Right lobe of liver (tissue), 6 donors: ENCODE data around the gene UCK1. TPM values are rescaled to one million over a fixed set of nuclear protein-coding genes. Genes with fewer than 3 reads are reported as not detected.
A peak's percentile ranks its signal among the peaks of the same experiment; 100 is the strongest.

Experiments
- ATAC-seq, 4 donors: fragments of 200-7000 bp; cut with Tn5 transposase; one replicate each; pipeline ENCODE4 v1.9.1; 2020; ENCODE audit warnings: mild to moderate bottlenecking in 4 of 4, moderate library complexity in 4 of 4
- DNase-seq, 3 donors: peaks; one replicate each; pipeline ENCODE4 v3.0.0-alpha.2; 2020
- H3K27ac ChIP-seq, 3 donors: fragments of 200-600 bp; one replicate each; pipeline ENCODE4 v1.8.0; 2022
- H3K27me3 ChIP-seq, 2 donors: fragments of 200-600 bp; one replicate each; pipeline ENCODE4 v1.8.0; 2022
- H3K36me3 ChIP-seq, 4 donors: fragments of 200-600 bp; sonication (generic) in 1 of 4; one replicate each; pipeline versions ENCODE4 v1.5.1 to v1.8.0; 2017 to 2022; ENCODE audit warnings: control low read depth in 1 of 4
- H3K4me1 ChIP-seq, 4 donors: fragments of 200-600 bp; sonication (generic) in 1 of 4; one replicate each; pipeline versions ENCODE4 v1.5.1 to v1.8.0; 2017 to 2022; ENCODE audit warnings: control low read depth in 1 of 4
- H3K4me3 ChIP-seq, 3 donors: fragments of 200-600 bp; one replicate each; pipeline ENCODE4 v1.8.0; 2022
- H3K9me3 ChIP-seq, 4 donors: fragments of 200-600 bp; sonication (generic) in 1 of 4; one replicate each; pipeline versions ENCODE4 v1.5.1 to v1.8.0; 2017 to 2022; ENCODE audit warnings: control low read depth in 1 of 4
- POLR2A ChIP-seq: fragments of 450-650 bp; IDR thresholded peaks from one replicate; pipeline ENCODE4 v1.6.1; 2017; ENCODE audit warnings: antibody characterized with exemption, mild to moderate bottlenecking
- WGBS: methylation state at CpG from one replicate; pipeline ENCODE4 v1.1.6; 2018; ENCODE audit warnings: low coverage, low lambda C conversion rate; ENCODE audit not compliant: insufficient coverage; ENCODE audit errors: missing lambda C conversion rate; 5-methylcytosine and 5-hydroxymethylcytosine counted together
- intact Hi-C, 2 donors: fragments of 100-400 bp; cut with DNase I; formaldehyde crosslinking; loops; one replicate each; pipeline versions ENCODE4 v1.11.2 to v1.14.1; 2022
- total RNA-seq, 6 experiments: library from RNA; depleted of rRNA in 2 of 6; stranded (reverse); fragments of >200 nt in 2 of 6; fragmentation: NEBNext Ultra II Directional in 3 of 6; extraction: Animal tissue kit (Norgen Biotek cat#: 25700) in 3 of 6; gene quantifications; one replicate each; pipeline versions ENCODE4 v1.1.0 to v1.2.4, GENCODE V29; 2016 to 2023
- TF ChIP-seq, protein P1 (sequence below), 4 donors: fragments of 200-600 bp in 3 of 4; fragments of 450-650 bp in 1 of 4; IDR thresholded peaks; one replicate each; pipeline versions ENCODE4 v1.5.1 to v1.8.0; 2016 to 2022; ENCODE audit warnings: antibody characterized with exemption in 4 of 4, mild to moderate bottlenecking in 2 of 4
- donor health status: DM: no; HTN: yes; CAD: no.
- donor health status: DM: no; HTN: no; CAD: no.
- donor health status: DM: no; HTN: no; CAD: no.
- donor health status: DM: no; HTN: yes; CAD: no.
- donor health status: DM: no; HTN: yes; CAD: no.

The UCK1 gene
- total RNA-seq, 6 experiments from 2014 or later: 18.4 to 32.1 (median 27.8) TPM

DNA sequence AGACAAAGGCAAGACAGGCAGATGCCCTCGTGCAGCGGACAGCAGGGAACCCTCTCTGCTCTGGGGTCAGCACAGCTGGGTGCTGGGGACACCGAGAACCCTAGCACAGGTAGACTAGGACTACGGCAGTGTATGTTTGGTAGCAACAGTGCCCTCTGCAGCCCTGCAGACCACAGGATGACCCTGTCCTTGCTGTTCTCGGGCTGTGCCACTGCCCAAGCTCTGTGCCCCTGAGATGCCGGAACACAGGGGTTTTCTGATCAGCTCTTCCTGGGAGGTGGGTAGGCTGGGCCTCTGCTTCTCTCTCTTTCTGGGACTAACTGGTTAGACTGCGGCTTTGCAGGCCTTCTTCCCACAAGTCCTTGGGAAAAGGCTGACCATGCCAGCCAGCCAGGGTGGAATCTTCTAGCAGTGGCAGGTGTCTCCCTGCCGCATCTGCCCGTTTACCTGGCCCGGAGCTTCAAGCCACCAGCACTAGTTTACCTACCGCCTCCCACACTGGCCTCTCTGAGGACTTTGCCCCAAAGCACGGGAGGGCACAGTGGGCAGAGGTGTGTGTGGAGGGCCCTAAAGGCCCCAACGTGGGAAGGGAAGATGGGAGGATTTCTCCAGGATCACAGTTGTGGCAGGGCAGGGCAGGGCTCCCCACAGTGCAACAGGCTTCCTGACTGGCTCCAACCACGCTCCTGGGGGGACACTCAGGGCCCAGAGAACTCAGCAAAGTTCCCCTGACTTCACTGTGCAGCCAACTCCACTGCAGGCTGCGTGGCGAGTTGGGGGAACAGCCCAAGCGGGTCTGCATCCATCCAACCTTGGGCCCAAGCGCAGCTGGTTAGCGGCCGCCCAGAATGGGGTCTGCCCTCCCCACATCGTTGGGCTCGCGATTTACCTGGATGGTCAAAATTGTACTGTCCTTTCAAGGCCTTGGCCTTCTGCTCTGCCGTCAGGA is 1.2 kb downstream of the UCK1 start:
- Histone ChIP-seq H3K4me3 (peak overlapping the region; percentile 97 to 100 (median 99)), H3K27me3 (no peaks in the 10 kb centered on the region), H3K27ac (peak overlapping the region; percentile 70 to 86 (median 70)), H3K9me3 (no peaks in the 10 kb centered on the region), H3K4me1 (peaks cover 0 to 19% (median 7%) of the 10 kb centered on the region in 4 donors), H3K36me3 (peaks cover 0 to 43% (median 25%) of the 10 kb centered on the region in 4 donors)
- ATAC-seq: peak; percentile 67 to 76 (median 70)
- intact Hi-C loops: no loop called here
- peak; percentile 9 for TF ChIP-seq POLR2A
- TF ChIP-seq, protein P1, sequence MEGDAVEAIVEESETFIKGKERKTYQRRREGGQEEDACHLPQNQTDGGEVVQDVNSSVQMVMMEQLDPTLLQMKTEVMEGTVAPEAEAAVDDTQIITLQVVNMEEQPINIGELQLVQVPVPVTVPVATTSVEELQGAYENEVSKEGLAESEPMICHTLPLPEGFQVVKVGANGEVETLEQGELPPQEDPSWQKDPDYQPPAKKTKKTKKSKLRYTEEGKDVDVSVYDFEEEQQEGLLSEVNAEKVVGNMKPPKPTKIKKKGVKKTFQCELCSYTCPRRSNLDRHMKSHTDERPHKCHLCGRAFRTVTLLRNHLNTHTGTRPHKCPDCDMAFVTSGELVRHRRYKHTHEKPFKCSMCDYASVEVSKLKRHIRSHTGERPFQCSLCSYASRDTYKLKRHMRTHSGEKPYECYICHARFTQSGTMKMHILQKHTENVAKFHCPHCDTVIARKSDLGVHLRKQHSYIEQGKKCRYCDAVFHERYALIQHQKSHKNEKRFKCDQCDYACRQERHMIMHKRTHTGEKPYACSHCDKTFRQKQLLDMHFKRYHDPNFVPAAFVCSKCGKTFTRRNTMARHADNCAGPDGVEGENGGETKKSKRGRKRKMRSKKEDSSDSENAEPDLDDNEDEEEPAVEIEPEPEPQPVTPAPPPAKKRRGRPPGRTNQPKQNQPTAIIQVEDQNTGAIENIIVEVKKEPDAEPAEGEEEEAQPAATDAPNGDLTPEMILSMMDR (IDR thresholded peaks at IDR 0.05): no peak
- 29% methylated on average over 3 of the region's 24 CpGs for WGBS
- DNase-seq: peak; percentile 67 to 87 (median 85)

GRCh38 chr9:131528886-131529505 is 2.1 kb downstream of the UCK1 start:
- no peaks in the 10 kb centered on the region for H3K9me3 ChIP-seq
- H3K27ac ChIP-seq: peak overlapping the region in 1 of 3 donors; percentile 86
- H3K4me3 ChIP-seq: no peak overlapping the region
- H3K36me3 ChIP-seq: peaks cover 0 to 52% (median 31%) of the 10 kb centered on the region in 4 donors
- no peak for TF ChIP-seq POLR2A
- TF ChIP-seq, protein P1 (IDR thresholded peaks at IDR 0.05): no peak
- H3K27me3 ChIP-seq: no peaks in the 10 kb centered on the region
- DNase-seq (peak in 1 of 3 donors; percentile 49), ATAC-seq (no peak)
- intact Hi-C loops: no loop called here
- 82% methylated on average over 2 of the region's 35 CpGs for WGBS
- peaks cover 0 to 12% (median 7%) of the 10 kb centered on the region in 4 donors for H3K4me1 ChIP-seq

- no peak for TF ChIP-seq POLR2A
- peaks cover 0 to 60% (median 32%) of the 10 kb centered on the region in 4 donors for H3K36me3 ChIP-seq
- intact Hi-C loops: no loop called here
- no peak overlapping the region for H3K4me3 ChIP-seq
- DNase-seq (no peak), ATAC-seq (no peak)
- H3K27ac ChIP-seq: no peak overlapping the region
- WGBS: 88% methylated on average over 5 of the region's 7 CpGs
- H3K4me1 ChIP-seq: peaks cover 0 to 10% (median 7%) of the 10 kb centered on the region in 4 donors
- no peaks in the 10 kb centered on the region for H3K27me3 ChIP-seq
- no peaks in the 10 kb centered on the region for H3K9me3 ChIP-seq
Measured at GRCh38 chr9:131528186-131528585, 2.9 kb downstream of the UCK1 start.

DNA sequence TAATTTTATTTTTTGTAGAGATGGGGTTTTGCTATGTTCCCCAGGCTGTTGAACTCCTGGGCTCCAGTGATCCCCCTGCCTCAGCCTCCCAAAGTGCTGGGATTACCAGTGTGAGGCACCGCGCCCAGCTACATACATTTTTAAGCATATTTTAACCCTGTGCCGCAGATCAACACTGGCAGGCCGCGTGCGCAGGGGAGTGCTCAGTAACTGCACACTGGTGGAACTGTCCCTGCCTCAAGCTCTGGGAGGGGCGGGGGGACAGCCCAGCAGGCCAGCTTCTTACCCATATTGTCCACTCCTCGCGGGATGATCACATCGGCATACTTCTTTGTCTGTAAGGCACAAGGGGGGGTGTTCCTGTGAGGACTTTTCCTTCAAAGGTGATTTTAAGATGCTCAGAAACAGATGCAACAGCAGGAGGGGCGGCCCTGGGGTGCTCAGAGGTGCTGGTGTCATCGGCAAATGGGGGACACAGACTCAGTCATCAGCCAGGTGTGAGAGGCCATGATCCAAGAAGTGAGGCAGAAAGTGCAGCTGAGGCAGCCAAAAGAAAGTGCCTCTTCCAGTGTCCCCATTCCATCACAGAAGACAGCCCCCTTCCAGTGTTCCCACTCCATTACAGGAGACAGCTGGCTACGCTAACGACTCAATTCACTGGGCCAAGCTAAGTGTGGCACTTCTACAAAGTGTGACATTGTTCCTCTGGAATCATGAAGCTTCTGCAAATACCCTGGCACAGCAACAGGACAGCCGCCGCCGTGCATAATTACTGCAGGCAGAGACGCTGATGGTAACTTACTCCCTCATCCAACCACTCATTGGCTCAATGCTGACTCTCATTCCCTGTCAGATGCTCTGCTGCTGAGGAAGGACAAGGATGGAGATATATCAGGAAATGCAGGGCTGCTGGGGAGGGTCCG is 5.2 kb downstream of the UCK1 start:
- Histone ChIP-seq H3K4me1 (peaks cover 0 to 7% (median 5%) of the 10 kb centered on the region in 4 donors), H3K27ac (no peak overlapping the region), H3K27me3 (no peaks in the 10 kb centered on the region), H3K36me3 (peaks cover 0 to 75% (median 35%) of the 10 kb centered on the region in 4 donors), H3K4me3 (no peak overlapping the region), H3K9me3 (no peaks in the 10 kb centered on the region)
- intact Hi-C loops: no loop called here
- DNase-seq (no peak), ATAC-seq (no peak)
- WGBS: 84% methylated on average over 10 of the region's 19 CpGs
- TF ChIP-seq, protein P1 (IDR thresholded peaks at IDR 0.05): no peak
- no peak for TF ChIP-seq POLR2A
